Fibroblast of the aortic adventitia (primary cell): ENCODE data around the gene RGL4. TPM values are rescaled to one million over a fixed set of nuclear protein-coding genes. Genes with fewer than 3 reads are reported as not detected.

ENCODE experiments used
- DNase-seq: peaks from one replicate; pipeline ENCODE4 v3.0.0-alpha.2; 2010; ENCODE audit warnings: low read depth
- H3K4me3 ChIP-seq: 2 replicates; pipeline ENCODE4 v1.5.1; 2011; ENCODE audit warnings: low read depth, mild to moderate bottlenecking, control low read depth, low read length, moderate library complexity
- CTCF ChIP-seq: IDR thresholded peaks from 2 replicates; pipeline ENCODE4 v1.5.1; 2011; ENCODE audit warnings: mild to moderate bottlenecking, low read length, control low read depth, inconsistent platforms; ENCODE audit not compliant: insufficient read depth
- total RNA-seq: library from RNA; depleted of rRNA; stranded (reverse); fragments of >200 nt; gene quantifications from 2 replicates; pipeline ENCODE4 v1.2.3, GENCODE V29; 2012; ENCODE audit warnings: low replicate concordance

Gene RGL4
- total RNA-seq, 1 donor, result not detected

DNA sequence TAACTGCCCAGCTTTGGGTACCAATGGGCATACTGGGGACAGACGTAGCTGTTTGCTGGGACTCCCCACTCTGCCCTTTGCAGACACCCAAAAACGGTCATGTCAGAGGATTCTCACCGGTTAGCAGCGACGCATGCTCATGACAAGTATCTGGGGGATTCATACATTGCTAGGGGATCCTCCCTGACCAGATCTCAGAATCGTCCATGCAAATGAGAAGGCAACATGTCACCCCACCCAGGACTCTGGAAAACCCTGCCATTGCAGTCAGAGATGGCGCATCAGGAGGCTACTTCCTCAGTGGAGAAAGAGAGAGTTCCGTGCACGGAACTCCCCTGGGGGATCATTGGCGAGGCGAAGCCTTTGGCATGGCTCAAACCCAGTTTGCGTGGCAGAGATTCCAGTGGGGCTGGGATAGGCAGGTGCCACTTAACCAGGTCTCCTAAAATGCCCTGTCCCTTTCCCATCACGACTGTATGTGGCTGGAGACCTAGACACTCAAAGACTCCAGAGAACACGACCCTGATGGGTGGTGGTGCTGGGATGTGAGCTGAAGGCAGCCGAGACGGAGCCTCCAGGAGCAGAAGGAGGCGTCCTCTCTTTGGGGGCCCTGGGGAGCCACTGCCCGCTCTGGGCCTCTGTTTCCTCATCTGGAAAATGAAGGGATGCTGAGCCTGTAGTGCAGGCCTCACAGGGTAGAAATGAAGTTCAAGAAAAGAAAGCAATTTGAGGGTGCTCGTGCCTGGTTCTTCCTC is 4.9 kb downstream of the RGL4 start:
- DNase-seq, result no peak
- no peak for TF ChIP-seq CTCF
- H3K4me3 ChIP-seq, result no peak overlapping the region

GRCh38 chr22:23696326-23696851 is 5.6 kb downstream of the RGL4 start:
- no peak overlapping the region for H3K4me3 ChIP-seq
- DNase-seq, result no peak
- TF ChIP-seq CTCF, result no peak

GRCh38 chr22:23697031-23697970 is 6.5 kb downstream of the RGL4 start:
- no peak overlapping the region for H3K4me3 ChIP-seq
- no peak for TF ChIP-seq CTCF
- DNase-seq, result no peak

- no peak for DNase-seq
- TF ChIP-seq CTCF, result no peak
- no peak overlapping the region for H3K4me3 ChIP-seq
These were observed 7.3 kb downstream of the RGL4 start for GRCh38 chr22:23698094-23698493.

GRCh38 chr22:23698673-23699235 is 7.9 kb downstream of the RGL4 start:
- no peak overlapping the region for H3K4me3 ChIP-seq
- no peak for TF ChIP-seq CTCF
- no peak for DNase-seq

GRCh38 chr22:23700706-23701105 is 9.9 kb downstream of the RGL4 start:
- DNase-seq, result no peak
- no peak overlapping the region for H3K4me3 ChIP-seq
- no peak for TF ChIP-seq CTCF
